Central memory CD4-positive, alpha-beta T cell (primary cell): ENCODE results near the gene SHISA8.
"Not testable (repeated sequence)": the region's sequence is repeated elsewhere in the genome, so short reads cannot be mapped to it uniquely, and the experiment has no call there.

Experiments
- DNase-seq: peaks from one replicate; pipeline ENCODE4 v3.0.0; 2022

The SHISA8 gene

GRCh38 chr22:41898645-41899044, 16.2 kb downstream of the SHISA8 start:
- DNase-seq = no peak

- no peak for DNase-seq
Observed at GRCh38 chr22:41893591-41894375, 21.1 kb downstream of the SHISA8 start.

- DNase-seq = no peak
Observed at GRCh38 chr22:41892721-41893120, 22.2 kb downstream of the SHISA8 start.

GRCh38 chr22:41891407-41891806, 23.5 kb downstream of the SHISA8 start:
- DNase-seq = no peak

GRCh38 chr22:41888627-41889200, 26.2 kb downstream of the SHISA8 start:
- no peak for DNase-seq

- no peak for DNase-seq
Observed at GRCh38 chr22:41885516-41885915, 29.4 kb downstream of the SHISA8 start.

GRCh38 chr22:41885116-41885515, 29.8 kb downstream of the SHISA8 start:
- no peak for DNase-seq

- DNase-seq = no peak
Observed at GRCh38 chr22:41883400-41883799, 31.5 kb downstream of the SHISA8 start.

- no peak for DNase-seq
Observed at GRCh38 chr22:41880653-41881052, 34.2 kb downstream of the SHISA8 start.

- no peak for DNase-seq
Observed at GRCh38 chr22:41876675-41877074, 38.2 kb downstream of the SHISA8 start.

GRCh38 chr22:41876275-41876674, 38.6 kb downstream of the SHISA8 start:
- no peak for DNase-seq

GRCh38 chr22:41875531-41876270, 39.2 kb downstream of the SHISA8 start:
- no peak for DNase-seq

GRCh38 chr22:41874090-41874489, 40.8 kb downstream of the SHISA8 start:
- no peak for DNase-seq

GRCh38 chr22:41873391-41873790, 41.5 kb downstream of the SHISA8 start:
- DNase-seq = peak; percentile 69

- DNase-seq = no peak
Observed at GRCh38 chr22:41870786-41871185, 44.1 kb downstream of the SHISA8 start.

GRCh38 chr22:41870081-41870480, 44.8 kb downstream of the SHISA8 start:
- DNase-seq = not testable (repeated sequence)

GRCh38 chr22:41868556-41868955, 46.3 kb downstream of the SHISA8 start:
- no peak for DNase-seq

- no peak for DNase-seq
Observed at GRCh38 chr22:41863472-41863871, 51.4 kb downstream of the SHISA8 start.

GRCh38 chr22:41862530-41863266, 52.2 kb downstream of the SHISA8 start:
- no peak for DNase-seq

GRCh38 chr22:41862160-41862529, 52.7 kb downstream of the SHISA8 start:
- peak; percentile 47 for DNase-seq
